IMR-90 (cell line): ENCODE measurements around the gene TNS2. TPM values are rescaled to one million over a fixed set of nuclear protein-coding genes. Genes with fewer than 3 reads are reported as not detected.

ENCODE experiments used
- ATAC-seq: fragments of 200-7000 bp; cut with Tn5 transposase; 2 replicates; pipeline ENCODE4 v1.9.1; 2020; ENCODE audit warnings: low read depth, mild to moderate bottlenecking, moderate library complexity
- BruUV-seq: library from RNA; stranded (reverse); fragments of 400-500 nt; replicated peaks from 2 replicates; lab custom pipeline; 2021; lab: Mats Ljungman, UMichigan
- CTCF ChIA-PET: fragments of 300-600 bp; formaldehyde crosslinking; extraction: SDS; loops from one replicate; lab custom pipeline; 2021; ENCODE audit warnings: antibody characterized with exemption; lab: Yijun Ruan, JAX
- POLR2A ChIA-PET: fragments of 300-600 bp; sonication (Branson Sonifier 250); formaldehyde crosslinking; loops from one replicate; lab custom pipeline; 2022; ENCODE audit warnings: antibody characterized with exemption; ENCODE audit not compliant: unreplicated experiment; lab: Charles Lee
- DNase-seq: peaks from one replicate; pipeline ENCODE4 v3.0.0; 2013
- H2AFZ ChIP-seq: replicated peaks from 2 replicates; pipeline ENCODE3; 2013; ENCODE audit warnings: low read length, mild to moderate bottlenecking; ENCODE audit not compliant: poor library complexity
- H2AK5ac ChIP-seq: 2 replicates; pipeline ENCODE4 v1.6.1; 2013; ENCODE audit warnings: low read depth, low read length, inconsistent platforms
- H2AK9ac ChIP-seq: replicated peaks from 2 replicates; pipeline ENCODE3; 2013; ENCODE audit warnings: mild to moderate bottlenecking, low read depth, low read length, moderate library complexity; ENCODE audit not compliant: poor library complexity
- H2BK120ac ChIP-seq: 2 replicates; pipeline ENCODE4 v1.6.1; 2013; ENCODE audit warnings: low read depth, low read length, inconsistent platforms
- H2BK15ac ChIP-seq: 3 replicates; pipeline ENCODE4 v1.6.1; 2013; ENCODE audit warnings: low read depth, low read length, inconsistent platforms
- H2BK20ac ChIP-seq: 2 replicates; pipeline ENCODE4 v1.6.1; 2013; ENCODE audit warnings: low read depth, mild to moderate bottlenecking, inconsistent platforms, low read length, moderate library complexity
- H2BK5ac ChIP-seq: 2 replicates; pipeline ENCODE4 v1.6.1; 2013; ENCODE audit warnings: mild to moderate bottlenecking, low read depth, low read length, inconsistent platforms; ENCODE audit not compliant: poor library complexity, severe bottlenecking
- H3K14ac ChIP-seq: replicated peaks from 2 replicates; pipeline ENCODE4 v1.6.1; 2013; ENCODE audit warnings: low read depth, low read length, inconsistent platforms
- H3K18ac ChIP-seq: 2 replicates; pipeline ENCODE4 v1.6.1; 2013; ENCODE audit warnings: low read depth, low read length, control low read depth
- H3K23ac ChIP-seq: 2 replicates; pipeline ENCODE4 v1.6.1; 2013; ENCODE audit warnings: low read depth, low read length, inconsistent platforms
- H3K27ac ChIP-seq: 2 replicates; pipeline ENCODE4 v1.5.1; 2013; ENCODE audit warnings: mild to moderate bottlenecking, control low read depth, low read length; ENCODE audit not compliant: insufficient read depth
- H3K27me3 ChIP-seq: 2 replicates; pipeline ENCODE4 v1.6.1; 2013; ENCODE audit warnings: low read length; ENCODE audit not compliant: control insufficient read depth, insufficient read depth
- H3K36me3 ChIP-seq: 2 replicates; pipeline ENCODE4 v1.6.1; 2013; ENCODE audit warnings: low read length, mixed read lengths; ENCODE audit not compliant: control insufficient read depth, insufficient read depth
- H3K4ac ChIP-seq: 2 replicates; pipeline ENCODE4 v1.6.1; 2013; ENCODE audit warnings: low read depth, low read length, inconsistent platforms
- H3K4me1 ChIP-seq: 2 replicates; pipeline ENCODE4 v1.6.1; 2013; ENCODE audit warnings: low read length, mixed read lengths; ENCODE audit not compliant: control insufficient read depth, insufficient read depth
- H3K4me2 ChIP-seq: 2 replicates; pipeline ENCODE4 v1.6.1; 2013; ENCODE audit warnings: low read depth, mild to moderate bottlenecking, control low read depth, low read length, moderate library complexity
- H3K4me3 ChIP-seq: 2 replicates; pipeline ENCODE4 v1.5.1; 2013; ENCODE audit warnings: low read depth, mild to moderate bottlenecking, control low read depth, low read length, moderate library complexity; ENCODE audit not compliant: insufficient read depth
- H3K56ac ChIP-seq: 2 replicates; pipeline ENCODE4 v1.6.1; 2013; ENCODE audit warnings: low read length, inconsistent platforms; ENCODE audit not compliant: insufficient read depth; ENCODE audit errors: extremely low read depth
- H3K79me1 ChIP-seq, 2 experiments: 2 replicates each; pipeline ENCODE4 v1.6.1; 2013; ENCODE audit warnings: low read length in 2 of 2, inconsistent platforms in 1 of 2, low read depth in 1 of 2
- H3K9ac ChIP-seq: 2 replicates; pipeline ENCODE4 v1.6.1; 2013; ENCODE audit warnings: low read depth, low read length, control low read depth
- H3K9me1 ChIP-seq: 2 replicates; pipeline ENCODE4 v1.6.1; 2013; ENCODE audit warnings: low read length, inconsistent platforms; ENCODE audit not compliant: insufficient read depth
- H3K9me3 ChIP-seq: 2 replicates; pipeline ENCODE4 v1.6.1; 2013; ENCODE audit warnings: low read length; ENCODE audit not compliant: control insufficient read depth, insufficient read depth
- H4K20me1 ChIP-seq: 2 replicates; pipeline ENCODE4 v1.6.1; 2013; ENCODE audit warnings: low read length, inconsistent platforms; ENCODE audit not compliant: insufficient read depth
- H4K5ac ChIP-seq: 2 replicates; pipeline ENCODE4 v1.6.1; 2013; ENCODE audit warnings: mild to moderate bottlenecking, low read depth, low read length, control low read depth
- H4K8ac ChIP-seq, 2 experiments: 2 replicates each; pipeline ENCODE4 v1.6.1; 2013; ENCODE audit warnings: low read depth in 2 of 2, low read length in 2 of 2, control low read depth in 1 of 2, inconsistent platforms in 1 of 2
- H4K91ac ChIP-seq: 2 replicates; pipeline ENCODE4 v1.6.1; 2013; ENCODE audit warnings: low read depth, low read length, inconsistent platforms; ENCODE audit not compliant: insufficient read depth
- BHLHE40 ChIP-seq: fragments of 150-350 bp; IDR thresholded peaks from 2 replicates; pipeline ENCODE4 v1.6.1; 2016; ENCODE audit warnings: mild to moderate bottlenecking, low read depth, low read length
- CHD1 ChIP-seq: IDR thresholded peaks from 2 replicates; pipeline ENCODE4 v1.6.1; 2012; ENCODE audit warnings: low read depth, low read length, improper control_type of control experiment
- FOS ChIP-seq: fragments of 150-350 bp; IDR thresholded peaks from 2 replicates; pipeline ENCODE4 v1.6.1; 2016; ENCODE audit warnings: low read depth, low read length
- MAFK ChIP-seq: IDR thresholded peaks from 2 replicates; pipeline ENCODE4 v1.6.1; 2012; ENCODE audit warnings: low read depth, low read length, improper control_type of control experiment
- POLR2A ChIP-seq: IDR thresholded peaks from 2 replicates; pipeline ENCODE4 v1.6.1; 2012; ENCODE audit warnings: mild to moderate bottlenecking, low read depth, low read length
- RAD21 ChIP-seq: IDR thresholded peaks from 2 replicates; pipeline ENCODE4 v1.6.1; 2012; ENCODE audit warnings: low read length, improper control_type of control experiment
- RFX5 ChIP-seq: IDR thresholded peaks from 2 replicates; pipeline ENCODE4 v1.8.0; 2012; ENCODE audit warnings: low read depth, mild to moderate bottlenecking, low read length, moderate library complexity
- SMC3 ChIP-seq: fragments of 150-350 bp; IDR thresholded peaks from 2 replicates; pipeline ENCODE4 v1.6.1; 2016; ENCODE audit warnings: low read depth, mild to moderate bottlenecking, antibody characterized with exemption, low read length, moderate library complexity
- WGBS, 2 experiments: methylation state at CpG; one replicate each; pipeline versions ENCODE4 v1.1.5 to v1.1.7; 2013; ENCODE audit warnings: missing lambda C conversion rate in 2 of 2; ENCODE audit not compliant: insufficient read length in 1 of 2; ENCODE audit errors: extremely low coverage in 2 of 2; 5-methylcytosine and 5-hydroxymethylcytosine counted together
- dilution Hi-C: fragments of 300-500 bp; cut with HindIII; formaldehyde crosslinking; loops from one replicate; pipeline ENCODE4 v1.14.3; 2018; ENCODE audit warnings: low sequenced_read_pairs; ENCODE audit not compliant: unreplicated experiment
- in situ Hi-C: fragments of 300-500 bp; cut with MboI; formaldehyde crosslinking; loops from 3 replicates; pipeline ENCODE4 v1.14.3; 2019; ENCODE audit warnings: low sequenced_read_pairs, inconsistent platforms, mixed read lengths
- intact Hi-C: fragments of 100-400 bp; cut with micrococcal nuclease; formaldehyde crosslinking; loops from 2 replicates; pipeline ENCODE4 v1.10.0; 2022
- polyA plus RNA-seq, 3 experiments: library from polyadenylated mRNA; depleted of rRNA; stranded (reverse); fragments of >200 nt; gene quantifications; 2 replicates each; pipeline ENCODE4 v1.2.3, GENCODE V29; 2012; ENCODE audit warnings: low replicate concordance in 1 of 3
- total RNA-seq: library from RNA; depleted of rRNA; stranded (reverse); fragments of >200 nt; gene quantifications from 2 replicates; pipeline ENCODE4 v1.2.3, GENCODE V29; 2012
- TF ChIP-seq, protein P1 (sequence below): fragments of 150-350 bp; IDR thresholded peaks from 2 replicates; pipeline ENCODE4 v1.6.1; 2016; ENCODE audit warnings: low read depth, mild to moderate bottlenecking, low read length, moderate library complexity, borderline replicate concordance

Gene TNS2
- total and polyA plus RNA-seq, 2 of the 4 experiments (the other 2 are of a cell fraction), result 10.4 to 67.2 TPM

DNA sequence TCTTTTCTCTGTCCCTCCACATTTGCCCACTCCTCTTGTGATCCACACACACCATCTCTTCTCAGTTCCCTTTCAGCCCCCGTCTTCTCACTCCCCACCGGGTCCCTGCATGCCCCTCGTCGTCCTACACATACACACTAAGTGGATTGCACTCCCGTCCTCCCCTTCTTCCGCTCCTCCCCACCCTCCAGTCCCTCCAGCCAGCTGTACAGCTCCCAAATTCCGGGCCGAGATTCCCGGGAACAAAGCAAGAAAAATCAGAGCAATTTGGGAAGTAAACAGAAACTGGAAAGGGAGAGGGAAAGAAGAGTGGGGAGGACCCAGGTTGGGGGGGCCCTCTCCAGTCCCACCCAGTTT, 47.3 kb downstream of the TNS2 start:
- H3K4me1 ChIP-seq, result peaks cover 32% of the 10 kb centered on the region
- H2BK20ac ChIP-seq, result peak overlapping the region; percentile 64
- peak overlapping the region; percentile 73; the same call in 2 of the 3 replicates for H2BK15ac ChIP-seq
- H4K8ac ChIP-seq, result peak overlapping the region; percentile 84 to 89
- peak overlapping the region; percentile 81 for H3K9ac ChIP-seq
- ChIA-PET POLR2A (interaction anchor here (0.6 kb wide), 1 partner anchor 50 kb away, joined by 3 read pairs; no protein-coding TSS in a partner anchor), CTCF (interaction anchor here (3.9 kb wide), 1 partner anchor 32 kb away, joined by 39 read pairs; no protein-coding TSS in a partner anchor)
- peak overlapping the region; percentile 69 for H3K56ac ChIP-seq
- H3K27ac ChIP-seq, result peak overlapping the region; percentile 94
- H3K4me2 ChIP-seq, result peak overlapping the region; percentile 98
- peak overlapping the region; percentile 100 for H2AK9ac ChIP-seq
- no TSS peak for BruUV-seq
- TF ChIP-seq, protein P1, sequence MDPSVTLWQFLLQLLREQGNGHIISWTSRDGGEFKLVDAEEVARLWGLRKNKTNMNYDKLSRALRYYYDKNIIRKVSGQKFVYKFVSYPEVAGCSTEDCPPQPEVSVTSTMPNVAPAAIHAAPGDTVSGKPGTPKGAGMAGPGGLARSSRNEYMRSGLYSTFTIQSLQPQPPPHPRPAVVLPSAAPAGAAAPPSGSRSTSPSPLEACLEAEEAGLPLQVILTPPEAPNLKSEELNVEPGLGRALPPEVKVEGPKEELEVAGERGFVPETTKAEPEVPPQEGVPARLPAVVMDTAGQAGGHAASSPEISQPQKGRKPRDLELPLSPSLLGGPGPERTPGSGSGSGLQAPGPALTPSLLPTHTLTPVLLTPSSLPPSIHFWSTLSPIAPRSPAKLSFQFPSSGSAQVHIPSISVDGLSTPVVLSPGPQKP, result no peak
- TF ChIP-seq SMC3 (no peak), FOS (no peak), RFX5 (no peak), POLR2A (no peak), BHLHE40 (no peak), RAD21 (no peak), CHD1 (no peak), MAFK (no peak)
- H2BK120ac ChIP-seq, result peak overlapping the region; percentile 78
- H3K4me3 ChIP-seq, result peak overlapping the region; percentile 60
- H2AK5ac ChIP-seq, result peak overlapping the region; percentile 91
- H3K27me3 ChIP-seq, result no peaks in the 10 kb centered on the region
- peak overlapping the region; percentile 78 for H4K91ac ChIP-seq
- peak overlapping the region; percentile 100 for H3K4ac ChIP-seq
- H4K20me1 ChIP-seq, result no peaks in the 10 kb centered on the region
- H3K79me1 ChIP-seq, result peaks cover 0 to 38% of the 10 kb centered on the region in 2 experiments; a peak in 3 of 4 replicates
- peak overlapping the region; percentile 96 for H3K18ac ChIP-seq
- peaks cover 28% of the 10 kb centered on the region for H3K9me1 ChIP-seq
- intact Hi-C loops, result no loop called here
- ATAC-seq (peak; percentile 9), DNase-seq (peak; percentile 35)
- in situ Hi-C loops, result no loop called here
- peak overlapping the region; percentile 93 for H3K23ac ChIP-seq
- dilution Hi-C loops, result no loop called here
- H3K14ac ChIP-seq, result peak overlapping the region; percentile 99
- H2AFZ ChIP-seq, result peak overlapping the region; percentile 89
- H4K5ac ChIP-seq, result peak overlapping the region; percentile 97
- peak overlapping the region; percentile 96 for H2BK5ac ChIP-seq
- H3K9me3 ChIP-seq, result no peaks in the 10 kb centered on the region
- WGBS, 2 experiments, result no CpG with 5 or more reads among the region's 9 CpGs
- H3K36me3 ChIP-seq, result peaks cover 6% of the 10 kb centered on the region; the same call in 1 of the 2 replicates
